IPS DF 6.9 (cell line): ENCODE results near the gene ITPRIPL1.
A peak's percentile ranks its signal among the peaks of the same experiment; 100 is the strongest.

Source experiments
- DNase-seq: peaks from one replicate; pipeline ENCODE4 v3.0.0-alpha.2; 2013; ENCODE audit warnings: low read depth, low spot score
- H3K27ac ChIP-seq: one replicate; pipeline ENCODE4 v1.5.1; 2013; ENCODE audit warnings: low read length, control low read depth
- H3K27me3 ChIP-seq: 2 replicates; pipeline ENCODE4 v1.6.1; 2013; ENCODE audit warnings: mild to moderate bottlenecking, low read length; ENCODE audit not compliant: control insufficient read depth, insufficient read depth
- H3K36me3 ChIP-seq: 2 replicates; pipeline ENCODE4 v1.6.1; 2013; ENCODE audit warnings: low read length; ENCODE audit not compliant: control insufficient read depth, insufficient read depth
- H3K4me1 ChIP-seq: 2 replicates; pipeline ENCODE4 v1.6.1; 2013; ENCODE audit warnings: low read length; ENCODE audit not compliant: control insufficient read depth, insufficient read depth
- H3K4me3 ChIP-seq: 2 replicates; pipeline ENCODE4 v1.5.1; 2013; ENCODE audit warnings: mild to moderate bottlenecking, low read length
- H3K9me3 ChIP-seq: 2 replicates; pipeline ENCODE4 v1.6.1; 2013; ENCODE audit warnings: low read length, inconsistent platforms; ENCODE audit not compliant: control insufficient read depth, insufficient read depth
- WGBS: extraction: QIAGEN DNeasy Blood & Tissue Kit; methylation state at CpG from one replicate; pipeline ENCODE4 v1.1.7; 2013; ENCODE audit warnings: mixed read lengths, missing lambda C conversion rate; ENCODE audit not compliant: insufficient read length, insufficient coverage; 5-methylcytosine and 5-hydroxymethylcytosine counted together

The ITPRIPL1 gene

DNA sequence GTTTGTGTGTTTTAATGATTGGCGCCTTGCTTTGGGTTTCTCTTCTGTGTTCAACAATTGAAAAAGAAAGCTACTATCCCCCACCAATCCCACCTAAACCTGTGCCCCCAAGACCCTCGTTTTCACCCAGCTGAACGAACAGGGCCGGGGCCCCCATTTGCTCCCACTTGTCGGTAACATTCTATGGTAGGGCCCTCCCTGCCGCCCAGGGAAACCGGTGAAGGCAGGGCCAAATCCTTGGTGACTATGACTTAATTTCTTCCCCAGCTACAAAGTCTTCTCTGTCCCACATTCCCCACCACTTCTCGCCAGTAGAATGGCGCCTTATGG is 19.2 kb upstream of the ITPRIPL1 start:
- peak overlapping the region; percentile 87; the same call in 1 of the 2 replicates for H3K4me3 ChIP-seq
- DNase-seq, result no peak
- no peaks in the 10 kb centered on the region for H3K27me3 ChIP-seq
- H3K4me1 ChIP-seq, result no peaks in the 10 kb centered on the region
- no CpG with 5 or more reads among the region's 9 CpGs for WGBS
- H3K27ac ChIP-seq, result no peak overlapping the region
- peaks cover 14% of the 10 kb centered on the region; the same call in 1 of the 2 replicates for H3K36me3 ChIP-seq
- no peaks in the 10 kb centered on the region for H3K9me3 ChIP-seq

DNA sequence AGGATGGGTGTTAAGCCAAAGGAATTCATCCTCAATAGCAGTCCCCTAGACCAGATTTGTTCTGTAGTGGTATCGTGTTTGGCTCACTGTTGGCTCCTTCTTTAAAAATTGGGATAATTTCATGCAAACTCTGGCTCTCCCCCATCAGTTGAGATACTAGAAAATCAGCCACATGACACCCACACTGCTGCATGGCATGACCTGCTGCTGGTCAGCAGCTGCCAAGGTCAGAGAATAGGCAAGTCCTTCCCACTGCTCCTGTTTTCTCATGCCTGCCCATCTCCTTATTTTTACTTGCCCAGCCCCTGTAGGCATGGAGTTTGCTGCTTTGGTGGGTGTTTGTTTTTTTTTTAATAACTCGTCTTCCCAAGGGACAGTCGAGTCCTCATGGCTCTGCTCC is 18.7 kb upstream of the ITPRIPL1 start:
- Histone ChIP-seq H3K4me3 (peak overlapping the region; percentile 87; the same call in 1 of the 2 replicates), H3K27me3 (no peaks in the 10 kb centered on the region), H3K36me3 (peaks cover 13% of the 10 kb centered on the region; the same call in 1 of the 2 replicates), H3K4me1 (no peaks in the 10 kb centered on the region), H3K27ac (no peak overlapping the region), H3K9me3 (no peaks in the 10 kb centered on the region)
- no peak for DNase-seq
- no CpG with 5 or more reads among the region's 3 CpGs for whole genome bisulfite sequencing

DNA sequence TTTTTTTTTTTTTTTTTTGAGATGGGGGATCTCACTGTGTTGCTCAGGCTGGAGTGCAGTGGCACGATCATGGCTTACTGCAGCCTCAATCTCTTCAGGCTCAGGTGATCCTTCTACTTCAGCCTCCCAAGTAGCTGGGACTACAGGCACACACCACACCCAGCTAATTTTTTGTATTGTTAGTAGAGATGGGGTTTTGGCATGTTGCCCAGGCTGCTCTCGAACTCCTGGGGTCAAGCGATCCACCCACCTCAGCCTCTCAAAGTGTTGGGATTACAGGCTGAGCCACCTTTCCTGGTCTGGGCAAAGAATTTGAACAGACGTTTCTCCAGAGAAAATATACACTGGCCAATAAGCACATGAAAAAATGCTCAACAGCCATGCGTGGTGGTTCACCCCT is 16.9 kb upstream of the ITPRIPL1 start:
- H3K4me3 ChIP-seq, result no peak overlapping the region
- DNase-seq, result no peak
- no peak overlapping the region for H3K27ac ChIP-seq
- no peaks in the 10 kb centered on the region for H3K9me3 ChIP-seq
- no peaks in the 10 kb centered on the region for H3K27me3 ChIP-seq
- H3K36me3 ChIP-seq, result peaks cover under 1% of the 10 kb centered on the region; the same call in 1 of the 2 replicates
- no peaks in the 10 kb centered on the region for H3K4me1 ChIP-seq
- no CpG with 5 or more reads among the region's 5 CpGs for WGBS

DNA sequence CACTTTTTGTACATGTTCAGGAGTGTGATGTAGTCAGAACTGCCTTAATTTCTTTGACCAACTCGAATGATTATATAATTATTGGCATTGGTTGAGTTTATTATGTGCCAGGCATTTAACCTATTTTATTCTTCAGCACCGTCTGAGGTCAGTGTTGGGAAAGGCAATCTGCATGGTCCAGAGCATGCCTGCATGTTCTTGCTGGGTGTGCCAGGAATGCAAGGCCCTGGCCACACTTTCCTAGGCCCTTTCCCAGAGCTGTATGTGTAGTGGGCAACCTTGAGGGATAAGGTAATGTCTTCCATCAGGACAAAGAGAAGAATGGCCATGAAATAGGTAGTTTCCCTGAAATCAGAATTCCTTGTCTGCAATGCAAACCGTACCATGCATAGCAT is 10.1 kb upstream of the ITPRIPL1 start:
- no peak for DNase-seq
- Histone ChIP-seq H3K27me3 (peaks cover 2% of the 10 kb centered on the region; the same call in 1 of the 2 replicates), H3K4me1 (no peaks in the 10 kb centered on the region), H3K27ac (no peak overlapping the region), H3K9me3 (no peaks in the 10 kb centered on the region), H3K36me3 (no peaks in the 10 kb centered on the region), H3K4me3 (no peak overlapping the region)
- WGBS, result no CpG with 5 or more reads among the region's 3 CpGs

DNA sequence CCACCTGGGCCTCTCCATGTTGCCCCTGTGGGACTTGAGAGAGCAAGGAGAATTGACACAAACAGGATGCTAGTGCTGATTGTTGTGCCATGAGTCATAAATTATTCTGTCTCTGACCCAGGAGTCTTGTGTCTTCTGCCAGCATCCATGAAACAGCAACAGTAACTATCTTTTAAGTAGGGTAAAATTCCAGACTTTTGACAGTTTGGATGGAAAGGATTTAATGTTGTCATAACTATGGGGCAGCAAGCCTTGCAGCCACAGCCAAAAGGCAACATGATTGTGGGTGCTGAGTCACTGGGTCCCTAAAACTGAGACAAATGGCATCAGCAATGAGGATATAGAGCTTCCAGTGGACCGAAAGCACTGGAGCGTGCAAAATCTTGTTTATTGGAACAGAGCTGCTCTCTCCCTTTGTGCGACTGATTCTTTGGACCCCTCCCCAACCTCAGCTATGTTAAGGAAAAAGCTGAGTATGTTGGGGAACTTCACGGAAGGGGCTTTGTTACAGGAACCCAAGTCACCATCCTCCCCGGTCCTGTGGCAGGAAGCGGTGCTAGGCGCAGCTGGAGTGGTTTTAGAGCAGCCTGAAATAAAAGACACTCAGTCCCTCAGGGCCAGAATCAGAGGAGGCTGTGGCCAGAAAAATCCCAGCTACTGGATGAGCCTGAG is 9.6 kb upstream of the ITPRIPL1 start:
- DNase-seq, result no peak
- Histone ChIP-seq H3K4me1 (no peaks in the 10 kb centered on the region), H3K4me3 (no peak overlapping the region), H3K36me3 (no peaks in the 10 kb centered on the region), H3K27ac (no peak overlapping the region), H3K27me3 (peaks cover 2% of the 10 kb centered on the region), H3K9me3 (no peaks in the 10 kb centered on the region)
- no CpG with 5 or more reads among the region's 7 CpGs for WGBS

DNA sequence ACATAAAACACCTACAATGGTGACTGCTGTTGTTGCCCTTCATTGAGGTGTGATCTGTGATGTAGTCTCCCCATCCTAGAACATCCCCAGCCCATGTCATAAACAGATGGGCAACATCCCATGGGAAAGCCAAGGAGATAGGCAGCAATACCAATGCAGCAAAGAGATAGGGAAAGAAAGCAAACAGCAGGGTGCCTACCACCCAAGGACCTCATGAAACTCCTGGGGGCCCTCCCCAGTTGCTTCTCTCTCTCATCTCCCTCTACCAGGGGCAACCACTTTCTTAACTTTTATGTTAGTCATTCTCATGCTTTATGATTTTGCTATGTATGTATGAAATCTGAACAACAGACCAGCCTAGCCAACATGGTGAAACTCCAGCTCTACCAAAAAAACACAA is 8.1 kb upstream of the ITPRIPL1 start:
- no peak for DNase-seq
- no peaks in the 10 kb centered on the region for H3K36me3 ChIP-seq
- peaks cover 8% of the 10 kb centered on the region for H3K27me3 ChIP-seq
- no peaks in the 10 kb centered on the region for H3K4me1 ChIP-seq
- no peaks in the 10 kb centered on the region for H3K9me3 ChIP-seq
- H3K4me3 ChIP-seq, result no peak overlapping the region
- H3K27ac ChIP-seq, result no peak overlapping the region

DNA sequence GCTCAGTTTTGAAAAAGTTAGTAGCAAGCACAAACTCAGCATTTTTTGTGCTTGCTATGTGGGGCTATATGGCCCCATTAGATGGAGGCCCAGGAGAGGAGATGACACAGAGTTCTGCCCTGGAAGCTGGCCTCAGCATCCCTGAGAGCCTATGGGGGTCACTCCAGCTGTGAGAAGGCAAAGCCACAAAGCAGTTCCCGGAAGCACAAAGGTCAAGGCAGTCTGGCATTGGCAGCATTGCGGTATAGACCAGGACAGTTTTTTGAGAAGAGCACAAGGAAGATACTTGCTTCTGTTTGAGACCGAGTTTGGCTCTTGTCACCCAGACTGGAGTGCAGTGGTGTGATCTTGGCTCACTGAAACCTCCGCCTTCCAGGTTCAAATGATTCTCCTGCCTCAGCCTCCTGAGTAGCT is 7.5 kb upstream of the ITPRIPL1 start:
- DNase-seq, result no peak
- Histone ChIP-seq H3K36me3 (no peaks in the 10 kb centered on the region), H3K4me3 (no peak overlapping the region), H3K27ac (no peak overlapping the region), H3K4me1 (no peaks in the 10 kb centered on the region), H3K9me3 (no peaks in the 10 kb centered on the region), H3K27me3 (peaks cover 8% of the 10 kb centered on the region)
- no CpG with 5 or more reads among the region's 4 CpGs for WGBS

DNA sequence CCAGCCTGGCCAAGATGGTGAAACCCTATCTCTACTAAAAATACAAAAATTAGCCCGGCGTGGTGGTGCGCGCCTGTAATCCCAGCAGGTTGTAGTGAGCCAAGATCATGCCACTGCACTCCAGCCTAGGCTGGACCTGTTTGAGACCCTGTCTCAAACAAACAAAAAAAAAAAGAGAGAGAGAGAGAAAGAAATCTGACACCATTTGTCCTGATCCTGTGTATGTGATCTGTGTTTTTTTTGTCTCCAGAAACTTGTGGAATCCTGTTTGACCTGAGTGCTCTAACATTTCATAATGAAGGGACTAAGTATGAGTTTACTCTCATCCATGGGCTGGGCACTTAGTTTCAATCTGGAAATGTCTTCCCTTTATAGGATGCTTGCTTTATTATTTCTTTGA is 6.4 kb upstream of the ITPRIPL1 start:
- no peak for DNase-seq
- Histone ChIP-seq H3K9me3 (no peaks in the 10 kb centered on the region), H3K27ac (no peak overlapping the region), H3K4me1 (no peaks in the 10 kb centered on the region), H3K4me3 (no peak overlapping the region), H3K36me3 (no peaks in the 10 kb centered on the region), H3K27me3 (peaks cover 10% of the 10 kb centered on the region)
- no CpG with 5 or more reads among the region's 4 CpGs for WGBS

DNA sequence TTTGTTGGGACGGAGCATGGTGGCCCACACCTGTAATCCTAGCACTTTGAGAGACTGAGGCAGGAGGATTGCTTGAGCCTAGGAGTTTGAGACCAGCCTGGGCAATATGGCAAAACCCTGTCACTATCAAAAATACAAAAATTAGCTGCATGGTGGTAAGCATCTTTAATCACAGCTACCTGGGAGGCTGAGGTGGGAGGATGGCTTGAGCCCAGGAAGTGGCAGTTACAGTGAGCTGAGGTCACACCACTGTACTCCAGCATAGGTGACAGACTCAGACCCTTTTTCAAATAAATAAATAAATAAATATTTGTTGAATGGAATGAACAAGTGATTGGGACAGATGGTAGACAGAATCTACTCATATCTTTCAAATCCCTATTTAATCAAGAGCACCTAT is 5.7 kb upstream of the ITPRIPL1 start:
- Histone ChIP-seq H3K27ac (no peak overlapping the region), H3K27me3 (peaks cover 10% of the 10 kb centered on the region), H3K4me3 (no peak overlapping the region), H3K36me3 (no peaks in the 10 kb centered on the region), H3K4me1 (no peaks in the 10 kb centered on the region), H3K9me3 (no peaks in the 10 kb centered on the region)
- WGBS, result no CpG with 5 or more reads among the region's 1 CpG
- DNase-seq, result no peak

DNA sequence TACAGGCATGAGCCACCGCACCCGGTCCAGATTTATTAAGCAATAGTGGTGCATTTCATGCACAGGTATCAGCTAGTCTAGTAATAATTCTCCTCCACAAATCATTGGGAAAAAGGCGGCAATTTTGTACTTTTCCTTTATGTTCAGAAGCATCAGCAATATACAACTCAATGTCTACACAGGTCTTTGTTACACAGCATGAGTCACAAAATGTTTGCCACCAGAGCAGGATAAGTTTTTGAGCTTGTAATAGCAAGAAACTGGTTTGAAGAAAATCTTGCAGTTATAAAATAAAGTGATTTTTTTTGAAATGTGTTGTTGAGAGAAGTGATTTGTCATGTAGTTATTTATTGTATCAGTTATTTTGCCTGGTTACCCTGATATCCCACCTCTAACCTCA is 4.8 kb upstream of the ITPRIPL1 start:
- no CpG with 5 or more reads among the region's 3 CpGs for WGBS
- H3K4me1 ChIP-seq, result no peaks in the 10 kb centered on the region
- H3K27me3 ChIP-seq, result peaks cover 10% of the 10 kb centered on the region

More for the DNA sequence above, 4.8 kb upstream of the ITPRIPL1 start:
- Histone ChIP-seq H3K4me3 (no peak overlapping the region), H3K27ac (no peak overlapping the region), H3K36me3 (no peaks in the 10 kb centered on the region), H3K9me3 (no peaks in the 10 kb centered on the region)
- no peak for DNase-seq
